Left lobe of liver (tissue), 2 donors: ENCODE data around the gene TTLL5. TPM values are rescaled to one million over a fixed set of nuclear protein-coding genes. Genes with fewer than 3 reads are reported as not detected.

Experiments
- ATAC-seq: fragments of 200-7000 bp; cut with Tn5 transposase; one replicate; pipeline ENCODE4 v1.9.1; 2020; ENCODE audit warnings: mild to moderate bottlenecking, moderate library complexity
- DNase-seq: peaks from one replicate; pipeline ENCODE4 v3.0.0-alpha.2; 2020; ENCODE audit warnings: low spot score
- total RNA-seq: library from RNA; stranded (reverse); gene quantifications from one replicate; pipeline ENCODE4 v1.2.1, GENCODE V29; 2021
- donor health status: DM: no; HTN: no; CAD: no; lungs with moderate emphysema.
- donor health status: DM: no; HTN: yes; CAD: no.

Gene TTLL5
- total RNA-seq, 1 donor from 2014 or later: 9.5 TPM

DNA sequence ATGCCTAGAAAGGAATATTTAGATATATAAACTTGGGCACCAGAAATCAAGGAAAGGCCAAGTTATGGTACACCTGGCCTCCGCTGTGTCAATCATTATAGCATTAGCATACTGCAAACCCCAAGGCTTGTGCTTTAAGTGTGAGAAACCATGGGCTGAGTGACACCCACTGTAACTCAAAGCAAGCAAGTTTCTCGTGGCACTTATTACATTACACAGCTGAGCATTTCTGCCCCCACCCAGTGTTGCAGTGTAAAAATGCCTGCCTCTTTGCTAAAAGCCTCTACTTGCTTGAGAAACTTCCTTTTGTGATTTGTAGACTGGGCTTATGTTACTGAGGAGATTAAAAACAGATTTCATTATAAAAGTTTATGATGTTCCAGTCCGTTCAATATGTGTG, 198.7 kb downstream of the TTLL5 start:
- ATAC-seq: no peak

DNA sequence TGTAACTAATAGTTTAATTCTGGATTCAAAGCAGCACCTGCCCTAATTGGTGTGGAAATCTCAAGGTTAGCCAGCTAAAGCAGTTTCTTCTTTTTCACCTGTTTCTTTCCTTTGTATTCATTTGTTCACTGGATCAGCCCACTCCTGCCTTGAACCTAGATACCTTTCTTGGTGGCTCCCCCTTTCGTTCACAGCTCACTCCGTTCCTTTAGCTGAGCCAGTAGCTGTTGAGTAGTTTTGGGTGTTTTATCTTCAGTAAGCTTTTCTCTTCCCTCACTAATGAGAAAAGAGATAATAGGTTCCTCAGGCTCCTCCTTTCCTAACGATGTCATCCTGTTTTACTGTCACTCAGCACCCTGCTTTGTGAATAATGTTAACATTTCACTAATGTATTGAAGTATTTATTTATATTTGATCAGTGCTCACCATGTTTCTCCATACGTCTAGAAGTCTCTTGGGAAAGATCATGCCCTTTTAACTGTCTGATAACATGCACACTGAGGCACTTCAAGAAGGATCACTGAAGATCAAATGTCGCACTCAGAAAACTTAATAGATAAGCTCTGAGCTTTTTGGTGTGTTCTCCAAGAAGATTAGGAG, 199.6 kb downstream of the TTLL5 start:
- DNase-seq: no peak
- no peak for ATAC-seq

More for the DNA sequence above, 198.7 kb downstream of the TTLL5 start:
- no peak for DNase-seq

DNA sequence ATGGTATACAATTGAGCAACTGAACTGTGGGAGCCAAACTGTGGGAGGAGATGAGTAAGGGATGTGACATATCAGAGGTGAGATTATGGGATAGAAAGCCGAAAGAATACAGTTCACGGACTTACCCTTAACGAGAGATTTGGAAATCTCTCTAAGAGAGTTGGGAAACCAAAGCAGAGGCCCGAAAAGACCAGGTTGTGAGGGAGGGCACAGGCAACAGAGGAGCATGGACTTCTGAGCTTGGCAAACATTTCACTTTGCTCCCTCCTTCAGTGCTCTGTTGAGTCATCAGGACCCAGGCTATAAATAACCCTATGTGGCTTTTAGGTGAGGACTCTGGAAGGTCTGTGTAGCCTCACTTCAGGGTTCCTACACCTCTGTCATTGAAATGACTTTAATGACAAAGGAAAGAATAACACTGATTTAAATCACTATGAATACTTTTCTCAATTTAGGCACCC, 200.1 kb downstream of the TTLL5 start:
- ATAC-seq (peak; percentile 44), DNase-seq (no peak)

DNA sequence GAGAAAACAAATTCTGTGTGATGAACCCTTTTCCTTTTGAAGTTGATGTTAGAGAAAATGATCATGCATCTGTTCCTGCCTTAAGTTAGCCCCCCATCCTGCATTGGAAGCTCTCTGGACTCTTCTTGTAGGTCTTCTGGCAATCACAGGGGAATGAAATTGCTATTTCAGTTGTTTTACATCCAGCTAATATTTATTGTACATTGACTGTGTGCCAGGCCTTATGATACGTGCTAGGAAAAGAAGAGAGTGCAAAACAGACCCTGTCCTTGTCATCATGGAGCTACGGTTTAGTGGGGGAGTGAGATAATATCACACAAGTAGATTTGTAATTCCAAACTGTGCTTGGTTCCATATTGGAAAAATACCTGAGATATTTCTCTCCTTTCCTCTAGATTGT, 202.2 kb downstream of the TTLL5 start:
- no peak for DNase-seq
- no peak for ATAC-seq

DNA sequence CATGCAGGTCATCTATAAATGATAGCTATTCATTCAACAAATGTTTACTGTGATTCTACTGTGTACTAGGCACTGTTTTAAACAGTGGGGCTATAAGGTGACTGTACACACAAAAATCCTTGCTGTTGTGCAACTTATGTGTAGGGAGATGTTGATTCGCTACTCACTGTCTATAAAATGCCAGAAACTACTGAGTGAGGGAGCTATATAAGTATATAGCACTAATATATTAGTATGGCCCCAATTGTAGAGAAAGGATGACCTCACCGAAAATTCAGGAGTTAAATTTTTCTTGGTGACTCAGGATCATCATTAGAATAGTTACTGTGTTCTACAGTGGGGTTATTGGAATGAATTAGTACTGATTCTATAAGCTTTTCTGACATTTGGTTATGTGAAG, 203.3 kb downstream of the TTLL5 start:
- no peak for DNase-seq
- no peak for ATAC-seq

DNA sequence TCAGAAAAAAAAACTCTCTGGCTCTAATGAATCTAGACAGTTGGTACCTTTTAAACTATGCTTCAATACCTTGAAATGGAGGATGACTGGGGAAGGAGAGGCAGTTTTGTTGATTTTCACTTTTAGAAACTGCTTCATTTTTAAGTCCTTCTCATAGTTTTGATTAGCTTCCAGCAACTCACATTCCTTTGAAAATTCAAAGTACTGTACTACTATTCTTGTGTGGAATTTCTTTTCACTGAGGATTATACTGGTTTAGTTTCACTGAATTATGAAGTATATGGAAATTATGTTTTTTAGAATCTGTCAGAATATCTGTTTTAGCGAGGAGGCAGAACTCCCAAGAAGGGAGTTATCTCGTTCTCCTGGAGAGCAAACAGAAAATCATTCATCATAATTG, 204.5 kb downstream of the TTLL5 start:
- DNase-seq (no peak), ATAC-seq (no peak)

DNA sequence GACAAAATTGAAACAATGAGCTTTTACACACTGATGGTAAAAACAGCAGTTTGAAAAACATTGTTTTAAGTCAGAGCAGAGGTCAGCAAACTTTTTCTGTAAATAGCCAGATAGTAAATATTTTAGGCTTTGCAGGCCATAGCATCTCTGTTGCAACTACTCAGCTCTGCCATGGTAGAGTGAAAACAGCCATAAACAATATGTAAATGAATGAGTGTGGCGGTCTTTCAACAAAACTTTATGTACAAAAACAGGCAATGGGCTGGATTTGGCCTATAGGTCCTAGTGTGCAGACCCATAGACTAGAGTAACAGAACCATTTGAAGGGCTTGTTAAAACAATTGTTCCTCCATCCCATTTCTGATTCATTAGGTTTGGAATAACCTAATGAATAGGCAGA, 205.9 kb downstream of the TTLL5 start:
- ATAC-seq (no peak), DNase-seq (no peak)

DNA sequence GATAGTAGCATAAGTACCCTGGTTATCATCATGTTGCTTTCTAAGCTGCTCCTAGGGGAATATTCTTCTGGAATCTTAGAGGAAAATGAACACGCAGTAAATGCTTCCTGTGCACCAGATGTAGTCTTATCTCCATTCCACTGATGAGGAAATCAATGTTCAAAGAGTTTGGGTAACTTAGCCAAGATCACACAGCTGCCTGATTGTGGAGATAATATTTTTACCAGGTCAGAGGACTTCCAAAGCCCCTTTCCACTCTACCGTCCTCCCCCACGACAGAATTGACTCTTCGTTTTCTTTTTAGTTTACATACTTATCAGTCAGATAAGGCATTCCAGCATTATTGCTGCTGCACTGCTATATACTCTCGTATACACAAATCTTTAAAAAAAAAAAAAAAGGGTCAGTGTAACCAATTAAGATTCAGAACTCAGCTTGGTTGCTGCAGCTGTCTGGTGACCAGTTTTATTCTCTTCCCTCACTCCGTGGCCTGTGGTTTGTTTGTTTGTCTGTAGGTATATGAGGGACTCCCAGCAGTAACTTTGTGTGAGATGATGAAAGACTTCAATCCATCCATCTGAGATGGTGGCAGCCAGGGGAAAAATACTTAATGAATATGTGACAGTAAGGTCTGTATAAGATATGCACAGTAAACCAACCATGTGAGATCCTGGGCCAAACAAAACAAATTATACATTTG, 210.3 kb downstream of the TTLL5 start:
- DNase-seq (no peak), ATAC-seq (no peak)

DNA sequence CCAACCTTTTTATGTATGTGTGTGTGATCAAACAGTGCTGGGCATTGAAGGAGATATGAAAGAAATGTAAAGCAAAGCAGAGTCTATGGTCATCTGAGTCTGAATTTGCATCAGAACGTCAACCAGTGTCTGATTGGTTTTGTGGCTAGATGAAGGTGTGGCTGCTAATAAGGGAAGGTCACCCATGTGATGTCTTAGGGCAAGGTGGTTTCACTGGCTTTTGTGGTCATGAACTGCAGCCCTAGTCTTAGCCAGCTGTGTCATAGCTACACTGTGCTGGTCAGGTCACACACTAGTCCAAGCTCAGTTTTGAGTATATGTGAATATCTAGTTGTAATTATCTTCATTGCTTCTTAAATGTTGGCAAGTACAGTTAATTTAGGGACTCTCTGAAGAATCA, 214.9 kb downstream of the TTLL5 start:
- ATAC-seq (no peak), DNase-seq (no peak)

DNA sequence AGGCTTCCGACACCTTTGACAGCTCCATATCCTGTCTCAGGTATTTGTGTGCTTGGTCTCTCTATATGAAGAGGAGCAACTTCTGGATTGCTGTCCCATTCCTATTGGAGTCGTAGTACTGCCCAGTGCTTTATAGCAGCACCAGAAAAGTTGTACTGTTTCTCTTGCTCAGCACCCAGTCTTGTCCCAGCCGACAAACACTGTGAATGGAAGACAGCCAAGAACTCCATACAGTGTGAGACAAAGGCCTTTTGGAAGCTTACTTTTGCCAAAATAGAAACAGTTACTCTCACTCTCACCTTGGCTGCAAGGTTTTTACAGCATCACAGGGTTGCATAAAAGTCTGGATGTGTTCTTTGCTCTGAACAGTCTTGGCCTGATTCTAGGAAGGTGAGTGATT, 215.5 kb downstream of the TTLL5 start:
- ATAC-seq (peak; percentile 64), DNase-seq (no peak)

DNA sequence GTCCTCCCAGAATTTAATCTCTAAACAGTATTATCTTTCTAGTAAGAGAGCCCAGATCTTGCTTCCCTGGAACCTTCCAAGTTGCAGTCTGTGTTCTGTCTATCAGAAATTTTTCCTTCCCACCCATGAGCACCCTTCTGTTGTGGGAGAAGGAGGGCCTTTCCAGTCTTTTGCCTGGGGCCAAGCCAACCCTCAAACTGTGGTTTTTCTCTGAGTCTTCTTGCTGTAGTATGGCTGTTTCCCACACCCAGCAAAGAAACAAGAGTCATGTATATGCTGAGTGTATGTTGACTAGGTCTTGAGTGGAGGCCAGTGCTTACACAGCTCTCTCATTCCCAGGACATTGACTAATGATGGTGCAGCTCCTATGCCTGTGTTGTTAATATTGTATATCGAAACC, 216.2 kb downstream of the TTLL5 start:
- ATAC-seq: no peak

DNA sequence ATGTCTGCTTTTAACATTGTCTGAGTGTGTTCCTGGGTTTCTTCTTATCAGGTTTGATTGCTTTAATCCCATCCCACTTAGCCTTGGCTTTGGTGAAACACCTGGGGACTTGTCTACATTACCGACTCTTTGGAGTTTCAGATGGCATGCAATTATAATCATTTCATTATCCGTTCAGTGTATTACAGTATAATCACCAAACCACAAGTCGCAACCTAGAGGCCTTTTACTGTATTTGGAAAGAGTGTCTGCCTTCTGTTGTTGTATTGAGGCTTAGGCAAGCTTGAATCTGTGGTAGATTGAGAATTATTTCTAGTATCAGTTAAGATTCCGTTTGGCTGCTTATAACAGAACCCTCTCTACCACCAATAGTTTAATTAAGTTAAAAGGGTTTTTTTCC, 216.8 kb downstream of the TTLL5 start:
- ATAC-seq (no peak), DNase-seq (no peak)

More for the DNA sequence above, 216.2 kb downstream of the TTLL5 start:
- no peak for DNase-seq

DNA sequence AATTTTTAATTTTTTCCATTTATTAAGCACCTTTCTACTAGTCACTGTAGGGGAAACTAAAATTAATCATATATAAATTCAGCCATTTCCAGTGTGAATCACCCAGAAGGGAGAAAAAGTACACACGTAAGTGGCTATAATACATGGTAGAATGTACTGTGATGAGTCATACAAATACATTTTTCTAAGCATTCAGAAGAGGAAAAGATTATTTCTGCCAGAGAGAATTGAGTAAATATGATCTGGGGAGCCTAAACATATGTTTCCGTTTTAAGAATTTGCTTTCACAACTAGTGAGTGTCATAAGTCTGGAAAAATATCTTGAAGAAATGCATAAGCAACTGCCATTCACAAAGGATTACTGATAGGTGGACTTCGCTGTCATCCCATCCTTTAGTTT, 218.0 kb downstream of the TTLL5 start:
- DNase-seq (no peak), ATAC-seq (no peak)

DNA sequence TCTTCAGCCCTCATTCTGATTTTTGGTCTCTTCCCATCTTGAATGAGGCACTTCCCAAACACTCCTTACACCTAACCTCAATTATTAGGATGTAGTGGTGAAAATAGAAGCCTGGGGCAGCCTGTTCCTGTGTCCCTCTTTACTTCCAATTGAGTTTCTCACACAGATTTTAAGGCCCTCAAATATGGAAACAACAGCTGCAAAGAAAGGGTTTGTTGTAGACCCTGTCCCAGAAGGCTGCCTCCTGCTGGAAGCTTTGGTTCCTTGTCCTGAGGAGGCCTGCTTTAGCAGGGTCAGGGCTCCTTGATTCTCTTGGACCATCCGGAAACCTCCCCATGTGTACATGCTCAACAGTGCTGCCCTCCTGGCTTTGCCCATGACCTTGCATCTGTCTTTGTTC, 219.5 kb downstream of the TTLL5 start:
- ATAC-seq (no peak), DNase-seq (no peak)

DNA sequence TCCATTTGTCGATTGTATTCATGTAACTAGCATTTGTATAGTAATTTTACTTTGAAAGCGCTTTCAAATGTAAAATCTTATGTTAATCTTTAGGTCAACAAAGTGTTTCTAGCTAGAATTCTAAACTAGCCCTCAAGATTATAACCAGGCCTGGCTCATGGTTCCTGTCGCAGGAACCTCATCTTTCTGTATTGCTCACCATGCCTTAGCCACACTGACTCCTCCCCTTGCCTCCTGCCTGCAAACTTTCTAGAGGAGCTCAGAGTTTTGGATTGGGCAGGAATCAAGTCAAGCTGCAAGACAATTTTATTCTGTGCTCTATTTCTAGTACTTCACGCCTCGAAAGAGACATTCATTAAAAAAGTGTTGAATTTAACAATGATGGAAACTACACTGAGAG, 220.9 kb downstream of the TTLL5 start:
- ATAC-seq (no peak), DNase-seq (no peak)

DNA sequence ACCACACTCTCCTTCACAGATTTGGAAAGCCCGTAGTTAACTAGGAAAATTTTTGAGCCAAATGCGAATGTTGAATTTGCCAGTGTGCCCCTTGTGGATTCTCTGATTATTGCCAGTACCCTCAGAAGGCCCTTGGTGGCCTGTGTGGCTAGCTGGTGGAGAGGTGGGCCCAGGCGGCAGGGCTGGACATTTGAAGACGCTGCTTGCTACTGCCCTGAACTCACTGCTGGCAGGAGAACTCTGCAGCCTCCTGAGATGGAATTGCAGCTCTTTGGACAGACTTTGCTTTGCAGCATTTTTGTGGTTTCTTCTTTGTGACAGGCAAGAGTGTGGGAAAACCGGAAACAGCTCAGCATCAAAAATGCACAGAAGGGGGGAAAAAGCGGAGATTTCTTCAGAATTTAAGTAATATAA, 223.2 kb downstream of the TTLL5 start:
- no peak for DNase-seq

DNA sequence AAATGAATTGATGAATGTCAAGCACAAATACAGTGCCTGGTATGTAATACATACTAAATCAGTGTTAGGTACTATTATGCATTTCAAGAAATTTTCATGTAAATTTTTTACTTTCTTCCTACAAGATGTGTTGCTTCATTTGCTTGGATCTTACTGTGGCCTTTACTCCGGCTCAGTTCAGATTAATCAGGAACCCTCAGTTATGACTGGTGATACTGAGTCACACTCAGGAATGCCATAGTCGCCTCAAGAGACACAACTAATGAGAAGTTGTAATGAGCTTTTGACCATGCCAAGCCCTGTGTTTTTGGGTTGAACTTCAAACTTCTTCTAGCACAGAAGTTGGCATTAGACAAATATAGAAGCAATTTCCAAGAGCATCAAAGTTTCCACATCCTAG, 224.8 kb downstream of the TTLL5 start:
- DNase-seq (no peak), ATAC-seq (no peak)

More for the DNA sequence above, 223.2 kb downstream of the TTLL5 start:
- ATAC-seq: no peak

DNA sequence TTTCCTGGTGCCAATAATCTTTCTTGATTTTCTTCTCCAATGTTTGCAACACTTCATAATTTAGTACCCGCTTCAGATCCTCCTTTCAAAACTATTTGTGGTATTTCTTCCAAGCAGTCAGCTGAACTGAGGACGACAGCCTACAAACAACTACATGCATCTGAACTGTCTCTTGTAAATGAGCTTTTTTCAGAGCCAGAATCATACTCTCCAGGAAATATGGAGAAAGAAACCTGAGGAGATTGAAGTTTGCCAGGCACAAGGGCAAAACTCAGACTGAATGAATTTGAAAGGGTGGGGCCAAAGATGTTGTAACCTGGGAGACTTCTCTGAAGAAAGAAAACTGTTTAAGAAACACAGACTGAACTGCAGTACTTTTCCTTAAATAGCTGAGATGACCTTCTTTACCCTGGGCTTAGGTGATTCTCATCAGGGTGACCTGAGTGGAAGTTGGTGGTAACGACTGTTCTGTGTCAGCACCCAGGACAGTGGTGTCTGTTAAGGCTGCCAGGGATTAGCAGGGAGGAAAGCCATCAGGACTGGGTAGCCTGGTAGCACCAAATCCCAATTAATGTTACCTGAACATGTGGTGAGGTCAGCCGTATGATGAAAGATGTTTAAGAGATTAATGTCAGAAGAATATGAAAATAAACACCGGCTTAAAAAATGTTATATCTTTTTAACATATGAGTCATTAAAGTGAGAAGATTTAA, 225.7 kb downstream of the TTLL5 start:
- ATAC-seq (no peak), DNase-seq (no peak)

DNA sequence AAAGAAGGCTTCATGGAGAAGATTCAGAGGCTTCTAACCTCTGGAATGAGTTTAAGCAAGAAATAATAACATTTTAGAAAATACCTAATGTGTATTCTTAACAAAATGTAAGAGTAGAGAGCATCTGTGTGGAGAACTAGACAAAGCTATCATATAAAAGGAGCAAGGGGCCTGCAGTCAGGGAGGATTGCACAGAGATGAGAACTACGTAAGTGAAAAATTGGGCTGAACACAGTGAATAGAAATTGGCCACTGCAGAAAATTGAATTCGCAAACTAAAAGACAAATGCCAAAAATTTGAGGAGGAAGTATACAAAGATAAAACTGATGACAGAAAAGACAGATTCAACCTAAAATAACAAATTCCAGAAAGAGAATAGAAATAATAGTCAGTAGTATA, 227.9 kb downstream of the TTLL5 start:
- ATAC-seq: no peak
- no peak for DNase-seq

DNA sequence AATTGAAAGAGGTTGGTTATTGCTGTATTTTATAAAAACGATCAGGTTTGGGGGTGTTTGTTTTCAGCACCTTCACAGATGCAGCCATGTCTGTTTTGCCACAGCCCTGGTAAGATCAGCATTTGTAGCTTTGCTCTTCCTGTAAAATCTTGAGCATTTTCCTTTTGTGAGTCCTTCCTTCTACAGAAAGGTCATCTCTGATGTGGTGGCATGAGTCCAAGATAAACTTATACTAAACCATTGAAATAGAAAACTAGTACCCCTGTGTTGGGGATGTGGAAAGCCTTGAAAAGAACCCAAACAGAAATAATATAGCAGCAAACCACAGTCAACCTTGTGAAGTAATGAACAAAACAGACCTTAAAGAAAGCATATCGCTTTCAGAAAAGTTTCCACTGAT, 235.3 kb downstream of the TTLL5 start:
- DNase-seq (no peak), ATAC-seq (no peak)

DNA sequence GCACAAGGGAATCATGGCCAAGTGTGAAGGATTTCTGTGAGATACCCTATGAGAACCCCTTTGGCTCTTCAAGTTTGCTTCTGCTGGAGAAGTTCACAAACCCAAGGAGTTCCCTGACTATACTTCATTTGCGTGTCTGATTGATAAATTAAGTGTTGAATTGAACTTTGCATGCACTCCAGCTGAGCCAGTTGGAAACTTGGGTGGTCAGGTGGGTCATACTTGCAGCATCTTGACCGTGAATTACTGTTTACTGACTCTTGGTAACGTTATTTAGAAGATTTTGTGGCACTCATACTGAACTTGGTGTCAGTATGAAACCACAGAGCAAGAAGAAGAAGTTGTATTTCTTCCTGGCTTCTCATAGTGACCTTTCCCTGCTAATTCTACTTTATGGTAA, 243.3 kb downstream of the TTLL5 start:
- no peak for DNase-seq
- no peak for ATAC-seq
